Erythroblast (primary cell): ENCODE data around the gene FAM83C.

Experiments used
- GATA1 ChIP-seq: IDR thresholded peaks from 2 replicates; pipeline ENCODE4 v1.6.1; 2011; ENCODE audit warnings: low read depth, mild to moderate bottlenecking, control low read depth, low read length, moderate library complexity
- POLR2A ChIP-seq: IDR thresholded peaks from 2 replicates; pipeline ENCODE4 v1.6.1; 2011; ENCODE audit warnings: mild to moderate bottlenecking, low read length

DNA sequence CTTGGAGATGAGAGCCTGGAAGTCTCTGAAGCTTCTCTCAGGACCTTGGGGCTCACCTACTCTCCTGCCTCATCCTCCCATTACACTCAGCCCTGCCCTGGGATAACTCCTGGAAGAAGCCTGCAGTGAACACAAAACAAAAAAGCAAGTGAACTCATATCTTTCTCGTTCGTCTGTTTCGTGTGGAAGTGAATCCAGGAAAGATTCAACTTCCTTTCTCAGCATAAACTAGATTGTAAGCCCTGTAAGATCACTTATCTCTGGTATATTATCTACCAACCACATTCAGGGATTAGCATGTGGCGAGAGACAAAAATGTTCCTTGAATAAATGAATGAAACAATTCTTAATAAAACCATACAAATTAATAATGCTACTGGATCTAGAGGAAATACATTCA is 36.5 kb upstream of the FAM83C start:
- TF ChIP-seq POLR2A, result no peak
- TF ChIP-seq GATA1, result no peak
